ENCODE results near the gene GOLM1.

GRCh38 chr9:86073839-86074238 is 25.5 kb downstream of the GOLM1 start:
- TF ChIP-seq CTCF (IDR thresholded peaks at IDR 0.05) (no peak), POLR2A (IDR thresholded peaks at IDR 0.05) (no peak)

Measured in esophagus squamous epithelium (tissue), 4 donors.